NOMO-1 (cell line): Measurements from ENCODE around the gene STRBP.
A peak's percentile ranks its signal among the peaks of the same experiment; 100 is the strongest.
"Not testable (repeated sequence)": the region's sequence is repeated elsewhere in the genome, so short reads cannot be mapped to it uniquely, and the experiment has no call there.

Experiments
- DNase-seq, 2 experiments: peaks; one replicate each; lab custom pipeline; 2025; ENCODE audit not compliant: unreplicated experiment in 2 of 2; lab: John Stamatoyannopoulos, UW

Gene STRBP

DNA sequence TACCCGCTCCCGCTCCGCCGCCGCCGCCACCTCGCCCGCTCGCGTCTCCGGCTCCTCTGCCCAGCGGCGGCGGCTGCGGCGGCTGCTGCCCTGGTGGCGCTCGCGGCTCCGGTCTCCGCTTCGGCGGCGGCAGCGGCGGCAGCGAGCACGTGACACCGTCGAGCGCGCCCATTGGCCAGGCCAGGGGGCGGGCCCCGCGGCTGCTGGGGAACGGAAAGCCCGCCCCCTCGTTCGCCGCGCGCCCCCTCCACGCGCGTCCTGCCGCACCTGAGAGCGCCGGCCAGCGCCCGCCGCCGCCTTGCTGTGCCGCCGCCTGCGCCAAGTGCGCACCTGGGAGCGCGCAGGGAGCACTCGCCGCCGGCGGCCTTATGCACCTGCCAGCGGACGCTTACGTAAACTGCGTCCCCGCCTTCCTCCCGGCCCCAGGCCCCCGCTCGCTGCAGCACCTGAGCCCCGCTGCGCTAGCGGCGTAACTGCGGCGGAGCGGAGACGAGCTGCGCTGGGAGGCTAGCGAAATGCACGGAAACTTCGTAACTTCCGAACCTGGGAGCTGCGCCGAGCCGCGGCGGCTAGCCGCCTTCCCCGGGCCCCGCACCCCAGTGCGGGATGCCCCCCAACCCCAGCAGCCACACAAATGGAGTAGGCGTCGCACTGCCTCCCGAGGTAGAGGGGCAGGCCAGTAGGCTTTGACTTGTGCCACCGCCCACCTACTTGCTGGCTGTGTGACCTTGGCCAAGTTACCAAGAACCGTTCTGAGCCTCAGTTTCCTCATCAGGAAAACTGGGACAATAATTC lies at the start of gene STRBP:
Gene STRBP, minus strand, starts transcription at position 122 of the 795 bp plus-strand sequence. CDS start 84,452 bp downstream, outside the sequence.
- peak; percentile 85 to 92 for DNase-seq

DNA sequence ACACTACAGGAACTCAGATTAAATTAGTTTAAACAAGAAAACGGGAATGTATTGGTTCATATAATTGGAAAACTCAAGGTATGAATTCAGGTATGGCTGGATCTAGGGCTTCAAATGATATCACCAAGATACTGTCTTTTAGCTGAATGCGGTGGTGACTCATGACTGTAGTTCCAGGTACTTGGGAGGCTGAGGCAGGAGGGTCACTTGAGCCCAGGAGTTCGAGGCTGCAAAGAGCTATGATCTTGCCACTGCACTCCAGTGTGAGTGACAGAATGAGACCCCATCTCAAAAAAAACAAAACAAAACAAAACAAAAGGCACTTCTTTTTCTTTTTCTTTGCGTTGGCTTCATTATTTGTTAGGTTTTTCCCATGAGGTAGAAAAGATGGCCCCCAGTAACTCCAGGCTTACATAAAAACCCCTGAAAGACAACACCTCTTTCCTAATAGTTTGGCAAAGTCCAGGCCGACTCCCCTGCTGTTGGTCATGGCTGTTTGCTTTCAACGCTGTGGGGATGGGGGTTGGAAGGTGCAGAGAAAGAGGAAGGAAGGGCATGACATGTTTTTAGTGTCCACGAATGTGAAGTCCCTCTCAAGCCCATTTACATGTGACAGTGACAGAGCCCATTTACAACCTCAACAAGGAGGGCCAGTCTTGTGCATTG lies 47.8 kb upstream of the STRBP start:
- peak; percentile 64 to 85 for DNase-seq

DNA sequence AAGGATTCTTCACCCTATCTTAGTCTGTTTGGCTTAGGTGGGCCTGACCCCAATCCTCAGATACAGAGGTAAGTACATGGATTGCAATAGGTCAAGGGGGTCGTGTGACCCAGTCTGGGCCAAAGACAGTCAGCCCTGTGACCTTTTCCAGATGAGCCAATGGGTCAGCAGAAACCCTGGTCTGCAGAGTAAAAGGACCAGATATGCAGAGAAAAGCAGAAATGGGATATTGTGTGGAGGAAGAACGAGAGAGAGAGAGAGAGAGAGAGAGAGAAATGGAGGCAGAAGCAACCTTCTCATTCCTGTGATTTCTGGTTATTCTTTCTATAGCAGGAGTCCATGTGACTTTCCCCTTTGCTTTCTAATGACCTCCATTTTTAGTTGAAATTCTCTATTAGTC lies 47.2 kb upstream of the STRBP start:
- DNase-seq = no peak

GRCh38 chr9:123314617-123315016 lies 46.2 kb upstream of the STRBP start:
- DNase-seq = no peak

DNA sequence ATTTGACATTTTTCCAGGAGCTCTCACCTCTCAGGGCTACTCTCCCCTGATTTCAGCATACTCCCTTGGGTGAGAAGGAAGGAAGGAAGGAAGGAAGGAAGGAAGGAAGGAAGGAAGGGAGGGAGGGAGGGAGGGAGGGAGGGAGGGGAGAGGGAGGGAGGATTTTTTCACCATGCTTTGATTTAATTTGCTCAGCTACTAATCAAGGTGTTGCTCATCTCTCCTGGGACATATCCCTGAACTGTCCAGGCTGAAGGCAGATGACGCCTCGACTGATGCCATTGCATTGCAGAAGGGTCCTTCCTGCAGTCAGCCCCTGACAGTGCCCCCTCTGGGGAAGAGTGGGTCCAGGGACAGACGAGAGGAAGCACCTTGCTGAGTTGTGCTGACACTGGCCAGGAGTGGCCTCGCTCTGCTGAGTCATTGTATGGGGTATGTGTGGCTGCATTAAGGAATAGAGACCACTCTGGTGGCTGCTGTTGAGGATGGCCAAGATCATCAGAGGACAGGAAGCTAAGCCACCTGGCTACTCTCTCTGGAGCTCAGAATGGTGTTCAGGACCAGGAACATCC lies 44.0 kb upstream of the STRBP start:
- DNase-seq = no peak

GRCh38 chr9:123311250-123311752 lies 42.9 kb upstream of the STRBP start:
- DNase-seq = no peak

DNA sequence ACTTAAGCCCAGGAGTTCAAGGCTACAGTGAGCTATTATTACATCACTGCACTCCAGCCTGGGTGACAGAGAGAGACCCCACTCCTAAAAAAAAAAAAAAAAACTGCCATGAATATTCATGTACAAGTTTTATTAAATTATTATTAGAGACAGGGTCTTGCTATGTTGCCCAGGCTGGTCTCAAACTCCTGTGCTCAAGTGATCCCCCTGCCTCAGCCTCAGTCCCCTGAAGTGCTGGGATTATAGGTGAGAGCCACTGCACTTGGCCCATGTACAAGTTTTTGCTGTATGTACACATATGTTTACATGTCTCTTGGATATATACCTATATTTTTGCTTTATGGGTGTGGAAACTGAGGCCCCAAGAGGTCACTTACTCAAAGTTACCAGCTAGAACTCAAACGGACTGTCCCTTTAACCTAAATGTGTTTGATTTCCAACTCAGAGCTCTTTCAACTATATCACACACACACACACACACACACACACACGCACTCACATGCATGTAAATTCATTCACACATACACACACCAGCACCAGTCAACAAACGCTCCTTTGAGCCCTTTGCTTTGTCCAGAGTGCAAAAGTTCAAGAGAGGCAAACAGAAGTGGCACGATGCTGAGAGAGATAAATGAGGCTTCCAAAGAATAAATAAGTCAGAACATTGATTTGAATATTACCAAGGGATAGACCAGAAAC lies 42.3 kb upstream of the STRBP start:
- no peak for DNase-seq

DNA sequence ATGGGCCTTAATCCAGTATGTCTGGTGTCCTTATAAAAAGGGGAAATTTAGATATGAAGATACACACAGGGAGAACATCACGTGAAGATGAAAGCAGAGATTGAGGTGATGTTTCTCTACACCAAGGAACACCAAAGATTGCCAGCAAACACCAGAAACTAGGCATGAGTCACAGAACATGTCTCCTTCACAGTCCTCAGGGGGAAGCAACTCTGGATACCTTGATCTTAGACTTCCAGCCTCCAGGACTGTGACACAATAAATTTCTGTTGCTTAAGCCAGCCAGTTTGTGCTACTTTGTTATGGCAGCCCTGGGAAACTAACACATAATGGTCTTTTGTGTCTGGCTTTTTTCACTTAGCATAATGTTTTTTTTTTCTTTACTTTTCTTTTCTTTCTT lies 41.2 kb upstream of the STRBP start:
- DNase-seq = no peak

- DNase-seq = no peak
These were observed 37.5 kb upstream of the STRBP start for GRCh38 chr9:123305879-123306278.

DNA sequence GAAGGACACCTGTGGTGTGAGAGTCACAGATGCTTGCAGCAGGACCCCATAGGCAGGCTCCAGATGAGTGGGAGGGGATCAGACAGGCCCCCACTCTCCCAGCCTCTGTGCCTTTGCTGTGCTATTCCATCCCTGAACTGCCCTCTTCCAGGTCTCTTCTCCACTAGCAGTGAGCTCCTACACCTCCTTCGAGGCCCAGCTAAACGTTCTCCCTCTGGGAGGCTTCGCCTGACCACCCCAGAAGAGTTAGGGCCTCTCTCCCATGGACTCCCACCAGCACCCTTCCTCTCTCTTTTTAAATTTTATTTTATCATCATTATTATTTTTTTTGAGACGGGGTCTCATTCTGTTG lies 35.9 kb upstream of the STRBP start:
- DNase-seq = no peak

DNA sequence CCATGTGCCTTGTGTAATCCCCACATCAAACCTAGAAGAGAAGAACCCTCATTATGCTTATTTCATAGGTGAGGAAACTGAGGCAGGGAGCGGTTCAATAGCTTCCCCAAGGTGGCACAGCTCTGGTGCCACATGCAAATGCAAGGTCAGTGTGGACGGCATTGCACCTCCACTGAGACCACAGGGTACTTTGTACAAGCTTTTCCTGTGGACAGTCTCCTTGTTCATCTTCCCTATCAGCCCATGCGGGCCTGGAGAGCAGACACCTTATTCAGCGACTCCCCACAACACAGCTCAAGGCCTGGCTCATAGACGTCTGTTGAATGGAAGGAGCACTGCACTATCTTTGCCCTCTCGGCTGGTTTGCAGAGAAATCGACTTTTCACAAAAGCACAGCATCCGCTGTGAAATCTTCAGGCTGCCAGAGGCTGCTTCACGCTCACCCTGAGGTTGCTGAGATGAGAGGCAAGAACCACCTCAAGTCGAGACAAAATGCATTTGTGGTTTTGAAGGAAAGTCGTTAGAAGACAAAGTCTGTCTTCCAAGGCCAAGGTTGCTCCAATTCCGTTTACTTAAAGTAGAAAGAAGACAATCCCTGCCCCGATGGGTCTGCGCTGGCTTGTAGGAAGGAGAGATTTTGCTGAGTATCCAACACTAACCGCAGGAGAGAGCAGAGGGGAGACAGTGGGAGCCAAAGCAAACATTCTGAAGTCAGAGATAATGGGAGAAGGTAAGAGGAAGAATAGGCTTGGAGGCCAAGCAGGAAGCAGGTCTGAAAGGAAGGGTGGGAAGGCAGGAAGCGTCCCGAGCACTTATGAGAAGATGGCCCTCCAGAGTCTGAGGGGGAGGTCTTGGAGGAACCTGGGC lies 34.2 kb upstream of the STRBP start:
- DNase-seq = no peak

GRCh38 chr9:123301936-123302335 lies 33.5 kb upstream of the STRBP start:
- not testable (repeated sequence) for DNase-seq

GRCh38 chr9:123300554-123300953 lies 32.2 kb upstream of the STRBP start:
- no peak for DNase-seq

GRCh38 chr9:123299558-123300126 lies 31.3 kb upstream of the STRBP start:
- DNase-seq = no peak

DNA sequence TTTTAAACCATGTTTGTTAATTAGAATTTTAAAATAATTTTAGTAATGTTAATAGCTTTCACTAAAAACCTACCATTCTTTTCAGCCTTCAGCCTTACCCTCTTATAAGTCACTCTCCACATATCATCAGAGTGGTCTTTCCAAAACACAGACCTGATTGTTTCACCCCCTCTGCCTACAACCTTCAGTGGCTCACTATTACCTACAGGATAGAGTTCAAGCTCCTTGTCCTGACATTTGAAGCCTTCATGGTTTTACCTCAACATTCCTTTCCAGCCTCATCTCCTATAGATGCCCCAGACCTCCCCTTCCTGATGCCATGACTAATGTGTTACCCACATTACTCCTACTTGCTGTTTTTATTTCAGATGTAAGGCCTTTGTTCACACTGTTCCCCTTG lies 27.8 kb upstream of the STRBP start:
- DNase-seq = no peak

GRCh38 chr9:123291736-123292135 lies 23.4 kb upstream of the STRBP start:
- no peak for DNase-seq

DNA sequence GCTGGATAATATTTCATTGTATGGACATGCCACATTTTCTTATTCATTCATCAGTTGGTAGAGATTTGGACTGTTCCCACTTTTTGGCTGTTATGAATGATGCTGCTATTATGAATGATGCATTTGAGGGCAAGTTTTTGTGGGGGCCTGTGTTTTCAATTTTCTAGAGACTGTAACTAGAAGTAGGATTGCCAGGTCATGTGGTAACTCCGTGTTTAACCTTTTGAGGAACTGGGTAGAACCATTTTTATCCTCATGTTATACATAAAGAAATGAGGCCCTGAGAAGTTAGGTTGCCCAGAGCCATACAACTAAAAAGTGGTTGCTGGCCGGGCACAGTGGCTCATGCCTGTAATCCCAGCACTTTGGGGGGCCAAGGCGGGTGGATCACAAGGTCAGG lies 22.4 kb upstream of the STRBP start:
- no peak for DNase-seq

- DNase-seq = no peak
These were observed 19.3 kb upstream of the STRBP start for GRCh38 chr9:123287639-123288038.

- no peak for DNase-seq
These were observed 17.9 kb upstream of the STRBP start for GRCh38 chr9:123286324-123286723.

- DNase-seq = no peak
These were observed 16.3 kb upstream of the STRBP start for GRCh38 chr9:123284656-123285055.
